SK-N-SH treated with all-trans-retinoic acid at 6 μM for 48 hours (cell line): ENCODE measurements around the gene RIMBP2.

Experiments
- BACH2 ChIP-seq: fragments of 250-450 bp; sonication (Bioruptor Pico); IDR thresholded peaks from 2 replicates; pipeline ENCODE4 v1.9.0; 2021; ENCODE audit warnings: mild to moderate bottlenecking, borderline replicate concordance
- RARB ChIP-seq: fragments of 250-450 bp; sonication (Bioruptor Pico); IDR thresholded peaks from 2 replicates; pipeline ENCODE4 v1.8.0; 2021; ENCODE audit warnings: mild to moderate bottlenecking, moderate library complexity
- TCF4 ChIP-seq: fragments of 250-450 bp; sonication (Bioruptor Pico); IDR thresholded peaks from 2 replicates; pipeline ENCODE4 v1.8.0; 2021; ENCODE audit warnings: mild to moderate bottlenecking, moderate library complexity, borderline replicate concordance
- TOX ChIP-seq: fragments of 250-450 bp; sonication (Bioruptor Pico); IDR thresholded peaks from 2 replicates; pipeline ENCODE4 v1.8.0; 2021; ENCODE audit warnings: mild to moderate bottlenecking, moderate library complexity, borderline replicate concordance
- ZFP3 ChIP-seq: fragments of 250-450 bp; sonication (Bioruptor Pico); IDR thresholded peaks from 2 replicates; pipeline ENCODE4 v1.5.0; 2020; ENCODE audit warnings: mild to moderate bottlenecking, moderate library complexity
- ZFP30 ChIP-seq: fragments of 450-650 bp; formaldehyde crosslinking; IDR thresholded peaks from 2 replicates; pipeline ENCODE4 v1.5.0; 2022; ENCODE audit warnings: mild to moderate bottlenecking, moderate library complexity
- ZNF70 ChIP-seq: fragments of 450-650 bp; formaldehyde crosslinking; IDR thresholded peaks from 2 replicates; pipeline ENCODE4 v1.5.0; 2020; ENCODE audit warnings: mild to moderate bottlenecking, moderate library complexity
- ZNF8 ChIP-seq: fragments of 450-650 bp; formaldehyde crosslinking; IDR thresholded peaks from 2 replicates; pipeline ENCODE4 v1.5.0; 2020; ENCODE audit warnings: mild to moderate bottlenecking, moderate library complexity
- TF ChIP-seq, protein P1 (sequence below): fragments of 250-450 bp; sonication (Bioruptor Pico); IDR thresholded peaks from 2 replicates; pipeline ENCODE4 v1.5.1; 2020; ENCODE audit warnings: low read depth, mild to moderate bottlenecking, moderate library complexity

DNA sequence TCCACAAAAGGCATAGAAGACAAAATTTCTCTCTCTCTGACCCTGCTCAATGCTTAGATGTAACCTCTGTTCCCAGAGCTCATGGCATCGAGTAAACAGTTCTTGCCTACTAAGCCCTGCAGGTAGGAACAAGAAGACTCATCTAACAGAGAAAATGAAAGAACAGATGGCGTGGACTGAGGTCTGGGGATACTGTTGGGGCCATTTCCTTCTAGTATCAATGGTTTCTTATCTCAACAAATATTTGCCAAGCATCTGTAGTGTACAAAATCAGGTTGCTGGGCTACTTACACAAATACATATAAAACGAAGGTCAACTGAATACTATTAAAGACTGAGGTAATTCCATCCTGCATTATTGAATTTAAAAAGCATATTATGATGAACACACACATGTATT, 93.3 kb downstream of the RIMBP2 start:
- no peak for TF ChIP-seq ZFP30 (CRISPR knock-in tag)
- TF ChIP-seq ZNF8: no peak
- no peak for TF ChIP-seq TOX
- no peak for TF ChIP-seq TCF4 (CRISPR knock-in tag)
- no peak for TF ChIP-seq BACH2 (CRISPR knock-in tag)
- TF ChIP-seq RARB (CRISPR knock-in tag): no peak
- TF ChIP-seq ZFP3: no peak
- TF ChIP-seq, protein P1, sequence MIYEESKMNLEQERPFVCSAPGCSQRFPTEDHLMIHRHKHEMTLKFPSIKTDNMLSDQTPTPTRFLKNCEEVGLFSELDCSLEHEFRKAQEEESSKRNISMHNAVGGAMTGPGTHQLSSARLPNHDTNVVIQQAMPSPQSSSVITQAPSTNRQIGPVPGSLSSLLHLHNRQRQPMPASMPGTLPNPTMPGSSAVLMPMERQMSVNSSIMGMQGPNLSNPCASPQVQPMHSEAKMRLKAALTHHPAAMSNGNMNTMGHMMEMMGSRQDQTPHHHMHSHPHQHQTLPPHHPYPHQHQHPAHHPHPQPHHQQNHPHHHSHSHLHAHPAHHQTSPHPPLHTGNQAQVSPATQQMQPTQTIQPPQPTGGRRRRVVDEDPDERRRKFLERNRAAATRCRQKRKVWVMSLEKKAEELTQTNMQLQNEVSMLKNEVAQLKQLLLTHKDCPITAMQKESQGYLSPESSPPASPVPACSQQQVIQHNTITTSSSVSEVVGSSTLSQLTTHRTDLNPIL (CRISPR knock-in tag): no peak
- no peak for TF ChIP-seq ZNF70 (CRISPR knock-in tag)
